Measurements from ENCODE around the gene CCDC88C. TPM values are rescaled to one million over a fixed set of nuclear protein-coding genes. Genes with fewer than 3 reads are reported as not detected.

The CCDC88C gene
- total RNA-seq, 1 experiment from 2014 or later, result 64.8 TPM

DNA sequence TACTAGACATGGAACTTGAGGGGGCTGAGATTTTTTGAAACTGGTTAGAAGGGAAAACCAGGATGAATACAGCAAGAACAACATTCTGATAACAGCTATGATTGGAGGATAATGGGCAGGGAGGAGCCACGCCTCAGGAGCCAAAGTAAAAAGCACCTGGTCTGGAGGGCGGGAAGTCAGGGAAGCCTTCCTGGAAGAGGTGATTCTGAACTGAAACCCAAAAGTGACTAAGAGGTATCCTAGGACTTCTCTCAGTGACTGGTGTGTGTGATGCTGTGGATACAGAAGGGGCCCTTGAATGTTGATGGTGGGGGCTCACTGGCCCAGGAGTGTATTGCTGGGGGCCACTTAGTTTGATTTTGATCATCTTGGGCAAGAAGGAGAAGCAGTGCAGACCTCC, 154.3 kb downstream of the CCDC88C start:
- Mint-ChIP-seq H3K27me3 (ENCODE audit: low read depth) (peaks cover 35% of the 10 kb centered on the region), H3K4me3 (peak overlapping the region; percentile 82), H3K36me3 (no peaks in the 10 kb centered on the region), H3K9me3 (peaks cover 7% of the 10 kb centered on the region), H3K4me1 (peaks cover 12% of the 10 kb centered on the region), H3K27ac (no peak overlapping the region)
- POLR2A ChIA-PET, result no interaction called here
- DNase-seq (ENCODE audit: low spot score) (no peak), ATAC-seq (no peak)
- CTCF ChIA-PET, result interaction anchor here (1.0 to 2.9 kb wide), 5 partner anchors 9 to 86 kb away, joined by 3 to 13 read pairs (median 3); no protein-coding TSS in a partner anchor
- TF ChIP-seq, protein P1, sequence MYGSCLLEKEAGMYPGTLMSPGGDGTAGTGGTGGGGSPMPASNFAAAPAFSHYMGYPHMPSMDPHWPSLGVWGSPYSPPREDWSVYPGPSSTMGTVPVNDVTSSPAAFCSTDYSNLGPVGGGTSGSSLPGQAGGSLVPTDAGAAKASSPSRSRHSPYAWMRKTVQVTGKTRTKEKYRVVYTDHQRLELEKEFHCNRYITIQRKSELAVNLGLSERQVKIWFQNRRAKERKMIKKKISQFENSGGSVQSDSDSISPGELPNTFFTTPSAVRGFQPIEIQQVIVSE (CRISPR knock-in tag; IDR thresholded peaks at IDR 0.05; ENCODE audit: borderline replicate concordance), result no peak
- TF ChIP-seq, protein P2, sequence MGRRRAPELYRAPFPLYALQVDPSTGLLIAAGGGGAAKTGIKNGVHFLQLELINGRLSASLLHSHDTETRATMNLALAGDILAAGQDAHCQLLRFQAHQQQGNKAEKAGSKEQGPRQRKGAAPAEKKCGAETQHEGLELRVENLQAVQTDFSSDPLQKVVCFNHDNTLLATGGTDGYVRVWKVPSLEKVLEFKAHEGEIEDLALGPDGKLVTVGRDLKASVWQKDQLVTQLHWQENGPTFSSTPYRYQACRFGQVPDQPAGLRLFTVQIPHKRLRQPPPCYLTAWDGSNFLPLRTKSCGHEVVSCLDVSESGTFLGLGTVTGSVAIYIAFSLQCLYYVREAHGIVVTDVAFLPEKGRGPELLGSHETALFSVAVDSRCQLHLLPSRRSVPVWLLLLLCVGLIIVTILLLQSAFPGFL (CRISPR knock-in tag; IDR thresholded peaks at IDR 0.05; ENCODE audit: borderline replicate concordance), result no peak
- TF ChIP-seq, protein P3, sequence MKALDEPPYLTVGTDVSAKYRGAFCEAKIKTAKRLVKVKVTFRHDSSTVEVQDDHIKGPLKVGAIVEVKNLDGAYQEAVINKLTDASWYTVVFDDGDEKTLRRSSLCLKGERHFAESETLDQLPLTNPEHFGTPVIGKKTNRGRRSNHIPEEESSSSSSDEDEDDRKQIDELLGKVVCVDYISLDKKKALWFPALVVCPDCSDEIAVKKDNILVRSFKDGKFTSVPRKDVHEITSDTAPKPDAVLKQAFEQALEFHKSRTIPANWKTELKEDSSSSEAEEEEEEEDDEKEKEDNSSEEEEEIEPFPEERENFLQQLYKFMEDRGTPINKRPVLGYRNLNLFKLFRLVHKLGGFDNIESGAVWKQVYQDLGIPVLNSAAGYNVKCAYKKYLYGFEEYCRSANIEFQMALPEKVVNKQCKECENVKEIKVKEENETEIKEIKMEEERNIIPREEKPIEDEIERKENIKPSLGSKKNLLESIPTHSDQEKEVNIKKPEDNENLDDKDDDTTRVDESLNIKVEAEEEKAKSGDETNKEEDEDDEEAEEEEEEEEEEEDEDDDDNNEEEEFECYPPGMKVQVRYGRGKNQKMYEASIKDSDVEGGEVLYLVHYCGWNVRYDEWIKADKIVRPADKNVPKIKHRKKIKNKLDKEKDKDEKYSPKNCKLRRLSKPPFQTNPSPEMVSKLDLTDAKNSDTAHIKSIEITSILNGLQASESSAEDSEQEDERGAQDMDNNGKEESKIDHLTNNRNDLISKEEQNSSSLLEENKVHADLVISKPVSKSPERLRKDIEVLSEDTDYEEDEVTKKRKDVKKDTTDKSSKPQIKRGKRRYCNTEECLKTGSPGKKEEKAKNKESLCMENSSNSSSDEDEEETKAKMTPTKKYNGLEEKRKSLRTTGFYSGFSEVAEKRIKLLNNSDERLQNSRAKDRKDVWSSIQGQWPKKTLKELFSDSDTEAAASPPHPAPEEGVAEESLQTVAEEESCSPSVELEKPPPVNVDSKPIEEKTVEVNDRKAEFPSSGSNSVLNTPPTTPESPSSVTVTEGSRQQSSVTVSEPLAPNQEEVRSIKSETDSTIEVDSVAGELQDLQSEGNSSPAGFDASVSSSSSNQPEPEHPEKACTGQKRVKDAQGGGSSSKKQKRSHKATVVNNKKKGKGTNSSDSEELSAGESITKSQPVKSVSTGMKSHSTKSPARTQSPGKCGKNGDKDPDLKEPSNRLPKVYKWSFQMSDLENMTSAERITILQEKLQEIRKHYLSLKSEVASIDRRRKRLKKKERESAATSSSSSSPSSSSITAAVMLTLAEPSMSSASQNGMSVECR (CRISPR knock-in tag; IDR thresholded peaks at IDR 0.05; ENCODE audit: borderline replicate concordance), result no peak
- TF ChIP-seq NFYB (CRISPR knock-in tag; conservative IDR thresholded peaks at IDR 0.05; ENCODE audit: low read depth) (no peak), ELF4 (CRISPR knock-in tag; IDR thresholded peaks at IDR 0.05; ENCODE audit: low read depth) (no peak), PRRX2 (CRISPR knock-in tag; IDR thresholded peaks at IDR 0.05) (no peak)
- TF ChIP-seq, protein P4, sequence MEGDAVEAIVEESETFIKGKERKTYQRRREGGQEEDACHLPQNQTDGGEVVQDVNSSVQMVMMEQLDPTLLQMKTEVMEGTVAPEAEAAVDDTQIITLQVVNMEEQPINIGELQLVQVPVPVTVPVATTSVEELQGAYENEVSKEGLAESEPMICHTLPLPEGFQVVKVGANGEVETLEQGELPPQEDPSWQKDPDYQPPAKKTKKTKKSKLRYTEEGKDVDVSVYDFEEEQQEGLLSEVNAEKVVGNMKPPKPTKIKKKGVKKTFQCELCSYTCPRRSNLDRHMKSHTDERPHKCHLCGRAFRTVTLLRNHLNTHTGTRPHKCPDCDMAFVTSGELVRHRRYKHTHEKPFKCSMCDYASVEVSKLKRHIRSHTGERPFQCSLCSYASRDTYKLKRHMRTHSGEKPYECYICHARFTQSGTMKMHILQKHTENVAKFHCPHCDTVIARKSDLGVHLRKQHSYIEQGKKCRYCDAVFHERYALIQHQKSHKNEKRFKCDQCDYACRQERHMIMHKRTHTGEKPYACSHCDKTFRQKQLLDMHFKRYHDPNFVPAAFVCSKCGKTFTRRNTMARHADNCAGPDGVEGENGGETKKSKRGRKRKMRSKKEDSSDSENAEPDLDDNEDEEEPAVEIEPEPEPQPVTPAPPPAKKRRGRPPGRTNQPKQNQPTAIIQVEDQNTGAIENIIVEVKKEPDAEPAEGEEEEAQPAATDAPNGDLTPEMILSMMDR (IDR thresholded peaks at IDR 0.05), result no peak
- TF ChIP-seq, protein P5, sequence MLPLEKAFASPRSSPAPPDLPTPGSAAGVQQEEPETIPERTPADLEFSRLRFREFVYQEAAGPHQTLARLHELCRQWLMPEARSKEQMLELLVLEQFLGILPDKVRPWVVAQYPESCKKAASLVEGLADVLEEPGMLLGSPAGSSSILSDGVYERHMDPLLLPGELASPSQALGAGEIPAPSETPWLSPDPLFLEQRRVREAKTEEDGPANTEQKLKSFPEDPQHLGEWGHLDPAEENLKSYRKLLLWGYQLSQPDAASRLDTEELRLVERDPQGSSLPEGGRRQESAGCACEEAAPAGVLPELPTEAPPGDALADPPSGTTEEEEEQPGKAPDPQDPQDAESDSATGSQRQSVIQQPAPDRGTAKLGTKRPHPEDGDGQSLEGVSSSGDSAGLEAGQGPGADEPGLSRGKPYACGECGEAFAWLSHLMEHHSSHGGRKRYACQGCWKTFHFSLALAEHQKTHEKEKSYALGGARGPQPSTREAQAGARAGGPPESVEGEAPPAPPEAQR (CRISPR knock-in tag; IDR thresholded peaks at IDR 0.05), result no peak

DNA sequence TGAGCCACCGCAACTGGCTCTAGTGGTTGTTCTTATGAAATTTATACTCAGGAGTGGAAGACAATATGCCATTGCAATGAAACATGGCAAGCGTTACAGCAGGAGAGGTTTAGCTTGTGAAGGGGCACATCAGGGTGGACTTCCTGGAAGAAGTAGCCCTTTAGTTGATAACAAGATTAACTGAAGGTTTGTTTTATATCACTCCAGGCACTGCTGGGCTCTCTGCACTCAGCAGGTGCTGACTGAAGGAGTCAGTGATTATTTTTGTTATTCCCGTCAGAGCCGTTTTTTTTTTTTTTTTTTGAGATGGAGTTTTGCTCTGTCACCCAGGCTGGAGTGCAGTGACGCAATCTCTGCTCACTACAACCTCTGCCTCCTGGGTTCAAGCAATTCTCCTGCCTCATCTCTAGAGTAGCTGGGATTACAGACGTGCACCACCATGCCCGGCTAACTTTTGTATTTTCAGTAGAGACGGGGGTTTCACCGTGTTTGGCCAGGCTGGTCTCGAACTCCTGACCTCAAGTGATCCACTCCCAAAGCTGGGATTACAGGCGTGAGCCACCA, 155.6 kb downstream of the CCDC88C start:
- no peak for DNase-seq (ENCODE audit: low spot score)
- ChIA-PET CTCF (interaction anchor here (0.6 to 0.8 kb wide), 2 partner anchors 9 kb away, joined by 3 read pairs; no protein-coding TSS in a partner anchor), POLR2A (no interaction called here)
- no peak overlapping the region for H3K27ac Mint-ChIP-seq
- peaks cover 35% of the 10 kb centered on the region for H3K27me3 Mint-ChIP-seq (ENCODE audit: low read depth)
- no peak for ATAC-seq
- H3K4me3 Mint-ChIP-seq, result no peak overlapping the region
- H3K9me3 Mint-ChIP-seq, result peaks cover 7% of the 10 kb centered on the region
- H3K36me3 Mint-ChIP-seq, result no peaks in the 10 kb centered on the region
- peaks cover 17% of the 10 kb centered on the region for H3K4me1 Mint-ChIP-seq
- no peak for TF ChIP-seq ZBTB21 (CRISPR knock-in tag; IDR thresholded peaks at IDR 0.05; ENCODE audit: borderline replicate concordance)
- no peak for TF ChIP-seq TCF7 (CRISPR knock-in tag; IDR thresholded peaks at IDR 0.05; ENCODE audit: low read depth)
- TF ChIP-seq SMAD3 (CRISPR knock-in tag; IDR thresholded peaks at IDR 0.05; ENCODE audit: borderline replicate concordance), result no peak
- TF ChIP-seq ZNF671 (CRISPR knock-in tag; IDR thresholded peaks at IDR 0.05), result no peak
